ENCODE data around the gene SLC12A3. TPM values are rescaled to one million over a fixed set of nuclear protein-coding genes. Genes with fewer than 3 reads are reported as not detected.

The SLC12A3 gene
- polyA plus RNA-seq, 2 of the 4 experiments (the other 2 are of a cell fraction): 0.08 to 0.09 TPM

DNA sequence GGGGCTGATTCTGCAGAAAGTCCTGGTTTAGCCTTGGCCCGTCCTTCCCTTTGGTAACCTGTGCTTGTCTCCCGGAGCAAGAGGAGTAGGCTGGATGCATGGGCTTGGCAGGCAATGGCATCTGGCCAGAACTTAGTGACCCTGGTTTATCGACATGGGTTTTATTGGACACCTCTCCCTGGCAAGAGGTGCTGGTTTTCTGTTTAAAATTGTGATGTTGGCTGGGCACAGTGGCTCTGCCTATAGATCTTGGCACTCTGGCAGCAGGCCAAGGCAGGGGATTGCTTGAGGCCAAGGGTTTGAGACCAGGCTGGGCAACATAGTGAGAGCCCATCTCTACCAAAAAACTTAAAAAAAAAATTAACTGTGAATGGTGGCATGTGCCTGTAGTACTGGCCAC lies 31.2 kb downstream of the SLC12A3 start:
- POLR2A ChIA-PET: no interaction called here
- TF ChIP-seq EHMT2 (IDR thresholded peaks at IDR 0.05; ENCODE audit: low read depth) (no peak), CHD4 (IDR thresholded peaks at IDR 0.05; ENCODE audit: borderline replicate concordance) (no peak), CBX2 (IDR thresholded peaks at IDR 0.05; ENCODE audit: borderline replicate concordance, low read depth) (no peak), JUNB (IDR thresholded peaks at IDR 0.05) (no peak), RCOR1 (IDR thresholded peaks at IDR 0.05; ENCODE audit: low read depth, low read length) (no peak), HOXB5 (CRISPR knock-in tag; IDR thresholded peaks at IDR 0.05) (no peak), TP53 (CRISPR knock-in tag; IDR thresholded peaks at IDR 0.05) (no peak), ZC3H11A (IDR thresholded peaks at IDR 0.05) (no peak)
- TF ChIP-seq, protein P1, sequence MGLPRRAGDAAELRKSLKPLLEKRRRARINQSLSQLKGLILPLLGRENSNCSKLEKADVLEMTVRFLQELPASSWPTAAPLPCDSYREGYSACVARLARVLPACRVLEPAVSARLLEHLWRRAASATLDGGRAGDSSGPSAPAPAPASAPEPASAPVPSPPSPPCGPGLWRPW (IDR thresholded peaks at IDR 0.05): no peak

DNA sequence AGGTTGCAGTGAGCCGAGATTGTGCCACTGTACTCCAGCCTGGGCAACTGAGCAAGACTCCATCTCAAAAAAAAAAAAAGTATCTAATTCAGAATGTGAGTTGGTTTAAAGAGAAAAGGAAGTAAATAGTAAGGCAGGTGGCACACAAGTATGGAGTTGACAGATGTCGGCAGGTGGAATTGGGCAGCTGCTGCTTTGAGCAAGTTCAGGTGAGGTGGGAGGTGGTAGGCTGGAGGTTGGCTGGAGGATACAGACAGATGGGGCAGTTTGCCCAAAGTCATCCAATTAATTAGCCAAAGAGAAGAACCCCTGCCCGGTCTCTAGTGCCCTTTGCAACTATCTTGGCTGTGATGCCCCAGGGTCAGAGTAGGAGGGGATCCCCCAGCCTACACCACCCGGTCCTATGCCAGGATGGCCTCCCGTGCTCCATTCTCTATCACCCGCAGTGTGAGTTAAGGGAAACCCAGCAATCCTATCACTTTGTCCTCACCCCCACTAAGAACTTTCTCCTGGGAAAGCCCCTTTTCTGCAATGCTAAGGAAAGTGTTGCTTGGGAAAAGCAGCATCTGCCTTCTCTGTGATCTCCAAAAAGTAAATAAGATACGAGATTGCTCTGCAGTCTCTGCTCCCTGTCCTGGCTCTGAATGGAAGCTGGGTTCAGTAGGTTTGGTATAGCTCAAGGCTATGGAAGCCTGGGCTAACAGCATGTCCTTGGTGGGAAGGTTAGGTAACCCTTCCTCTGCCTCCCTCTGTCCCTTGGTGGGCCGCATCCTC lies 32.2 kb downstream of the SLC12A3 start:
- DNase-seq (ENCODE audit: low read depth in 1 of 2, low spot score in 1 of 2) (no peak), FAIRE-seq (no peak), ATAC-seq (0 out of 6 replicates have a peak, but pooled peaks of 1 of the 2 experiments have one; percentile 21)
- Histone ChIP-seq H3K9me3 (no peaks in the 10 kb centered on the region), H3K4me2 (no peak overlapping the region), H3K4me1 (no peaks in the 10 kb centered on the region), H3K27ac (no peak overlapping the region), H3K4me3 (no peak overlapping the region)
- whole genome bisulfite sequencing (ENCODE audit: missing lambda C conversion rate): 61% methylated on average over 8 of the region's 8 CpGs
- POLR2A ChIA-PET: no interaction called here
- no peak for TF ChIP-seq PHF8 (IDR thresholded peaks at IDR 0.05; ENCODE audit: borderline replicate concordance, low read depth)
- TF ChIP-seq RCOR1 (IDR thresholded peaks at IDR 0.05; ENCODE audit: low read depth, low read length): no peak
- TF ChIP-seq, protein P2, sequence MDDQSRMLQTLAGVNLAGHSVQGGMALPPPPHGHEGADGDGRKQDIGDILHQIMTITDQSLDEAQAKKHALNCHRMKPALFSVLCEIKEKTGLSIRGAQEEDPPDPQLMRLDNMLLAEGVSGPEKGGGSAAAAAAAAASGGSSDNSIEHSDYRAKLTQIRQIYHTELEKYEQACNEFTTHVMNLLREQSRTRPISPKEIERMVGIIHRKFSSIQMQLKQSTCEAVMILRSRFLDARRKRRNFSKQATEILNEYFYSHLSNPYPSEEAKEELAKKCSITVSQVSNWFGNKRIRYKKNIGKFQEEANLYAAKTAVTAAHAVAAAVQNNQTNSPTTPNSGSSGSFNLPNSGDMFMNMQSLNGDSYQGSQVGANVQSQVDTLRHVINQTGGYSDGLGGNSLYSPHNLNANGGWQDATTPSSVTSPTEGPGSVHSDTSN (IDR thresholded peaks at IDR 0.05): no peak
- TF ChIP-seq, protein P3, sequence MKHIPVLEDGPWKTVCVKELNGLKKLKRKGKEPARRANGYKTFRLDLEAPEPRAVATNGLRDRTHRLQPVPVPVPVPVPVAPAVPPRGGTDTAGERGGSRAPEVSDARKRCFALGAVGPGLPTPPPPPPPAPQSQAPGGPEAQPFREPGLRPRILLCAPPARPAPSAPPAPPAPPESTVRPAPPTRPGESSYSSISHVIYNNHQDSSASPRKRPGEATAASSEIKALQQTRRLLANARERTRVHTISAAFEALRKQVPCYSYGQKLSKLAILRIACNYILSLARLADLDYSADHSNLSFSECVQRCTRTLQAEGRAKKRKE (CRISPR knock-in tag; IDR thresholded peaks at IDR 0.05; ENCODE audit: low read depth): no peak
- TF ChIP-seq, protein P4, sequence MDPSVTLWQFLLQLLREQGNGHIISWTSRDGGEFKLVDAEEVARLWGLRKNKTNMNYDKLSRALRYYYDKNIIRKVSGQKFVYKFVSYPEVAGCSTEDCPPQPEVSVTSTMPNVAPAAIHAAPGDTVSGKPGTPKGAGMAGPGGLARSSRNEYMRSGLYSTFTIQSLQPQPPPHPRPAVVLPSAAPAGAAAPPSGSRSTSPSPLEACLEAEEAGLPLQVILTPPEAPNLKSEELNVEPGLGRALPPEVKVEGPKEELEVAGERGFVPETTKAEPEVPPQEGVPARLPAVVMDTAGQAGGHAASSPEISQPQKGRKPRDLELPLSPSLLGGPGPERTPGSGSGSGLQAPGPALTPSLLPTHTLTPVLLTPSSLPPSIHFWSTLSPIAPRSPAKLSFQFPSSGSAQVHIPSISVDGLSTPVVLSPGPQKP (IDR thresholded peaks at IDR 0.05; ENCODE audit: low read depth, low read length): no peak
- no peak for TF ChIP-seq ZFP36 (IDR thresholded peaks at IDR 0.05; ENCODE audit: borderline replicate concordance, partially characterized antibody)
- no peak for TF ChIP-seq MYC (IDR thresholded peaks at IDR 0.05; ENCODE audit: borderline replicate concordance, low read length)
- TF ChIP-seq HOXB5 (CRISPR knock-in tag; IDR thresholded peaks at IDR 0.05): no peak
- TF ChIP-seq KDM1A (IDR thresholded peaks at IDR 0.05; ENCODE audit: low read depth): no peak
- no peak for TF ChIP-seq EHF (CRISPR knock-in tag; IDR thresholded peaks at IDR 0.05)
- TF ChIP-seq FOSB (CRISPR knock-in tag; IDR thresholded peaks at IDR 0.05): no peak
- TF ChIP-seq SMC3 (IDR thresholded peaks at IDR 0.05): no peak
- TF ChIP-seq, protein P5, sequence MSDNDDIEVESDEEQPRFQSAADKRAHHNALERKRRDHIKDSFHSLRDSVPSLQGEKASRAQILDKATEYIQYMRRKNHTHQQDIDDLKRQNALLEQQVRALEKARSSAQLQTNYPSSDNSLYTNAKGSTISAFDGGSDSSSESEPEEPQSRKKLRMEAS (IDR thresholded peaks at IDR 0.05): no peak
- no peak for TF ChIP-seq BHLHE40 (IDR thresholded peaks at IDR 0.05; ENCODE audit: low read depth, low read length)
- no peak for TF ChIP-seq KDM5A (IDR thresholded peaks at IDR 0.05)
- TF ChIP-seq NFE2L2 (conservative IDR thresholded peaks at IDR 0.05; ENCODE audit: low read length): no peak
- no peak for TF ChIP-seq CBX8 (IDR thresholded peaks at IDR 0.05)
- TF ChIP-seq POLR2AphosphoS2 (conservative IDR thresholded peaks at IDR 0.05; ENCODE audit: low read length): no peak
- CTCF ChIA-PET: interaction anchor here (0.7 to 2.6 kb wide), 2 partner anchors 30 to 173 kb away, joined by 4 to 9 read pairs; no protein-coding TSS in a partner anchor

More for the DNA sequence above, 31.2 kb downstream of the SLC12A3 start:
- Histone ChIP-seq H3K4me1 (no peaks in the 10 kb centered on the region), H3K4me3 (no peak overlapping the region), H3K9me3 (no peaks in the 10 kb centered on the region), H3K4me2 (no peak overlapping the region), H3K27ac (no peak overlapping the region)
- FAIRE-seq (no peak), DNase-seq (ENCODE audit: low read depth in 1 of 2, low spot score in 1 of 2) (no peak), ATAC-seq (no peak)
- WGBS (ENCODE audit: missing lambda C conversion rate): 53% methylated on average over 3 of the region's 3 CpGs
- CTCF ChIA-PET: interaction anchor here (2.6 kb wide), 1 partner anchor 30 kb away, joined by 9 read pairs; no protein-coding TSS in a partner anchor

All from A549 (cell line).